B cell (primary cell): ENCODE results near the gene NTRK3. TPM values are rescaled to one million over a fixed set of nuclear protein-coding genes. Genes with fewer than 3 reads are reported as not detected.

Source experiments
- ATAC-seq: fragments of 200-7000 bp; cut with Tn5 transposase; one replicate; pipeline ENCODE4 v1.10.0; 2021; ENCODE audit warnings: low read depth, mild to moderate bottlenecking, moderate number of reproducible peaks, moderate library complexity
- CTCF ChIA-PET: fragments of 350-600 bp; sonication (Branson Sonifier 250); formaldehyde crosslinking; loops from one replicate; lab custom pipeline; 2021; ENCODE audit warnings: antibody characterized with exemption, inconsistent platforms; lab: Charles Lee
- POLR2A ChIA-PET: fragments of 350-600 bp; sonication (Branson Sonifier 250); formaldehyde crosslinking; loops from one replicate; lab custom pipeline; 2021; ENCODE audit warnings: antibody characterized with exemption; lab: Charles Lee
- DNase-seq: peaks from one replicate; pipeline ENCODE4 v3.0.0; 2013
- H2AFZ ChIP-seq: 2 replicates; pipeline ENCODE4 v1.6.1; 2012; ENCODE audit warnings: mild to moderate bottlenecking, low read depth, low read length; ENCODE audit not compliant: insufficient read depth, poor library complexity, severe bottlenecking
- H3K27ac ChIP-seq, 2 donors: 1 replicate in 1 of 2; 2 replicates in 1 of 2; pipeline ENCODE4 v1.5.1; 2012 to 2013; ENCODE audit warnings: low read length in 2 of 2, mild to moderate bottlenecking in 2 of 2, moderate library complexity in 1 of 2
- H3K27me3 ChIP-seq, 4 experiments: fragments of 200-600 bp in 1 of 4; sonication (generic) in 1 of 4; replicated peaks in 1 of 4; 1 replicate in 2 of 4; 2 replicates in 2 of 4; pipeline versions ENCODE4 v1.6.1 to v1.7.0; 2013 to 2016; ENCODE audit warnings: low read length in 3 of 4, mild to moderate bottlenecking in 2 of 4, mixed read lengths in 1 of 4, moderate library complexity in 1 of 4; ENCODE audit not compliant: insufficient read depth in 4 of 4, control insufficient read depth in 3 of 4; ENCODE audit errors: control extremely low read depth in 1 of 4
- H3K36me3 ChIP-seq, 2 experiments: replicated peaks in 1 of 2; 1 replicate in 1 of 2; 2 replicates in 1 of 2; pipeline versions ENCODE4 v1.6.1 to v1.7.1; 2013; ENCODE audit warnings: low read length in 1 of 2; ENCODE audit not compliant: insufficient read depth in 2 of 2, control insufficient read depth in 1 of 2; ENCODE audit errors: control extremely low read depth in 1 of 2, extremely low read depth in 1 of 2
- H3K4me1 ChIP-seq, 2 donors: fragments of 200-600 bp in 1 of 2; sonication (generic) in 1 of 2; 1 replicate in 1 of 2; 2 replicates in 1 of 2; pipeline versions ENCODE4 v1.5.1 to v1.6.1; 2013 to 2017; ENCODE audit warnings: low read length in 2 of 2; ENCODE audit not compliant: control insufficient read depth in 2 of 2, insufficient read depth in 2 of 2
- H3K4me2 ChIP-seq: replicated peaks from 2 replicates; pipeline ENCODE3; 2012; ENCODE audit warnings: mild to moderate bottlenecking, low read depth, low read length; ENCODE audit not compliant: poor library complexity, severe bottlenecking
- H3K4me3 ChIP-seq, 5 experiments: fragments of 200-600 bp in 1 of 5; sonication (generic) in 1 of 5; 1 replicate in 3 of 5; 2 replicates in 2 of 5; pipeline versions ENCODE4 v1.5.1 to v1.7.0; 2011 to 2016; ENCODE audit warnings: low read length in 4 of 5, mild to moderate bottlenecking in 4 of 5, low read depth in 2 of 5, control low read depth in 1 of 5, moderate library complexity in 1 of 5; ENCODE audit not compliant: insufficient read depth in 1 of 5; ENCODE audit errors: control extremely low read depth in 1 of 5, extremely low read depth in 1 of 5
- H3K79me2 ChIP-seq: fragments of 200-600 bp; sonication (generic); one replicate; pipeline ENCODE4 v1.6.0; 2016; ENCODE audit warnings: low read length; ENCODE audit not compliant: control insufficient read depth, insufficient read depth
- H3K9ac ChIP-seq: fragments of 200-600 bp; sonication (generic); 2 replicates; pipeline ENCODE4 v1.6.1; 2017; ENCODE audit warnings: mild to moderate bottlenecking, low read length, moderate library complexity
- H3K9me3 ChIP-seq, 3 donors: one replicate each; pipeline versions ENCODE4 v1.6.1 to v1.7.1; 2013; ENCODE audit warnings: low read length in 2 of 3; ENCODE audit not compliant: control insufficient read depth in 2 of 3, insufficient read depth in 1 of 3; ENCODE audit errors: control extremely low read depth in 1 of 3
- H4K20me1 ChIP-seq: 2 replicates; pipeline ENCODE4 v1.6.0; 2012; ENCODE audit warnings: mild to moderate bottlenecking, low read length; ENCODE audit not compliant: insufficient read depth, control insufficient read depth, poor library complexity, severe bottlenecking
- H3K27ac Mint-ChIP-seq: one replicate; pipeline ENCODE4 v1.8.0; 2021; ENCODE audit warnings: mixed read lengths
- H3K27me3 Mint-ChIP-seq: one replicate; pipeline ENCODE4 v1.8.0; 2021; ENCODE audit warnings: mixed read lengths
- H3K4me1 Mint-ChIP-seq: one replicate; pipeline ENCODE4 v1.8.0; 2021; ENCODE audit warnings: mixed read lengths
- H3K4me3 Mint-ChIP-seq: one replicate; pipeline ENCODE4 v1.8.0; 2021; ENCODE audit warnings: mixed read lengths
- H3K9me3 Mint-ChIP-seq: one replicate; pipeline ENCODE4 v1.8.0; 2022; ENCODE audit warnings: mixed read lengths; ENCODE audit not compliant: insufficient read depth
- CTCF ChIP-seq: fragments of 200-600 bp; IDR thresholded peaks from one replicate; pipeline ENCODE4 v1.8.0; 2022; ENCODE audit warnings: antibody characterized with exemption, mild to moderate bottlenecking
- EZH2 ChIP-seq: IDR thresholded peaks from 2 replicates; pipeline ENCODE4 v1.6.1; 2012; ENCODE audit warnings: borderline replicate concordance, low read depth, mild to moderate bottlenecking, moderate library complexity, low read length; ENCODE audit not compliant: insufficient read depth, poor library complexity, severe bottlenecking
- WGBS: methylation state at CpG from one replicate; pipeline ENCODE4 v1.1.5; 2013; ENCODE audit warnings: missing lambda C conversion rate; ENCODE audit not compliant: insufficient coverage; 5-methylcytosine and 5-hydroxymethylcytosine counted together
- intact Hi-C: fragments of 100-400 bp; cut with micrococcal nuclease; formaldehyde crosslinking; loops from one replicate; pipeline ENCODE4 v1.10.0; 2022
- polyA plus RNA-seq: library from polyadenylated mRNA; depleted of rRNA; stranded (reverse); fragments of >200 nt; gene quantifications from 2 replicates; pipeline ENCODE4 v1.2.3, GENCODE V29; 2012
- total RNA-seq, 2 donors: library from RNA; stranded (reverse); fragments of 120-200 nt in 1 of 2; gene quantifications; 1 replicate in 1 of 2; 2 replicates in 1 of 2; pipeline versions ENCODE4 v1.2.3 to v1.2.4, GENCODE V29; 2013 to 2022

Gene NTRK3
- total and polyA plus RNA-seq, 2 donors (not counting 1 experiment from before 2014, with no cell fraction given): not detected

- no peak overlapping the region for H3K4me2 ChIP-seq
- 83% methylated on average over 7 of the region's 8 CpGs for WGBS
- H3K9ac ChIP-seq: no peak overlapping the region
- no peak overlapping the region for H3K4me3 Mint-ChIP-seq
- peaks cover 0 to 6% (median 0%) of the 10 kb centered on the region in 3 donors for H3K9me3 ChIP-seq
- H3K4me1 ChIP-seq: no peaks in the 10 kb centered on the region
- H3K36me3 ChIP-seq: no peaks in the 10 kb centered on the region
- H4K20me1 ChIP-seq: no peaks in the 10 kb centered on the region
- TF ChIP-seq CTCF: no peak
- no peak for TF ChIP-seq EZH2
- H3K27me3 Mint-ChIP-seq: no peaks in the 10 kb centered on the region
- intact Hi-C loops: no loop called here
- ChIA-PET CTCF (no interaction called here), POLR2A (no interaction called here)
- H3K27ac ChIP-seq: no peak overlapping the region
- no peak overlapping the region for H3K4me3 ChIP-seq
- DNase-seq (no peak), ATAC-seq (no peak)
- H3K9me3 Mint-ChIP-seq: peaks cover 1% of the 10 kb centered on the region
- H3K27me3 ChIP-seq: no peaks in the 10 kb centered on the region
- no peak overlapping the region for H3K27ac Mint-ChIP-seq
- no peak overlapping the region for H2AFZ ChIP-seq
- H3K4me1 Mint-ChIP-seq: no peaks in the 10 kb centered on the region
- H3K79me2 ChIP-seq: no peaks in the 10 kb centered on the region
Observed at GRCh38 chr15:87907676-87908446, 348.7 kb downstream of the NTRK3 start.

DNA sequence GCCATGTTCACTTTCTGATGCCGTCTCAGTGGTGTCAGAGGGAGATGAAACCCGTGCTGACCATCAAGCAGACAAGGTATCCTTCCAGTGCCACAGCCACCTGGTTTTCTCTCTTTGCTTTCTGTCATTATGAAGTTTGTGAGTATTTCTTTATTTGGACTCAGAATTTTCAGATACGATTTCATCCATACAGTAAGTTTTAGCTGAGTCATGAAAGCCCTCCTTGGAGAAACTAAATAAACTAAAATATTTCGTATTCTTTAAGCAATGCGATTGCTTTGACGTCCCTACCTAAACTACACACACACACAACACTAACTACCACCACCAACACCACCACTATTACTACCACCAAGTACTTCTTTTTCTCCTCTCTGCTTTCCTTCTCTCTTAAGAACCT, 350.1 kb downstream of the NTRK3 start:
- Histone ChIP-seq H3K4me3 (no peak overlapping the region), H3K4me1 (no peaks in the 10 kb centered on the region), H3K4me2 (no peak overlapping the region), H3K36me3 (no peaks in the 10 kb centered on the region), H3K27ac (no peak overlapping the region), H3K27me3 (no peaks in the 10 kb centered on the region), H4K20me1 (no peaks in the 10 kb centered on the region), H3K9ac (no peak overlapping the region), H3K9me3 (peaks cover 0 to 6% (median 0%) of the 10 kb centered on the region in 3 donors), H2AFZ (no peak overlapping the region), H3K79me2 (no peaks in the 10 kb centered on the region)
- ATAC-seq (no peak), DNase-seq (no peak)
- Mint-ChIP-seq H3K27me3 (no peaks in the 10 kb centered on the region), H3K27ac (no peak overlapping the region), H3K9me3 (peaks cover 1% of the 10 kb centered on the region), H3K4me3 (no peak overlapping the region), H3K4me1 (no peaks in the 10 kb centered on the region)
- TF ChIP-seq EZH2: no peak
- no peak for TF ChIP-seq CTCF
- CTCF ChIA-PET: no interaction called here
- POLR2A ChIA-PET: no interaction called here
- intact Hi-C loops: no loop called here
- WGBS: 97% methylated on average over 3 of the region's 6 CpGs
